K562 (cell line): ENCODE measurements around the gene LONRF3. TPM values are rescaled to one million over a fixed set of nuclear protein-coding genes. Genes with fewer than 3 reads are reported as not detected.

Source experiments
- BCL6 ChIP-seq: fragments of 250-450 bp; sonication (Bioruptor Pico); IDR thresholded peaks from 2 replicates; pipeline ENCODE4 v1.4.0; 2020
- BDP1 ChIP-seq: IDR thresholded peaks from 3 replicates; pipeline ENCODE4 v1.6.1; 2011; ENCODE audit not compliant: insufficient read length, insufficient read depth
- CAMTA2 ChIP-seq: fragments of 250-450 bp; sonication (Bioruptor Pico); conservative IDR thresholded peaks from 2 replicates; pipeline ENCODE4 v1.5.1; 2022
- CREB1 ChIP-seq, 2 experiments: sonication (generic) in 1 of 2; formaldehyde crosslinking in 1 of 2; IDR thresholded peaks; 2 replicates each; pipeline versions ENCODE4 v1.6.1 to v1.8.0; 2012 to 2022; ENCODE audit warnings: inconsistent platforms in 1 of 2, mild to moderate bottlenecking in 1 of 2, missing genetic modification reagents in 1 of 2, moderate library complexity in 1 of 2
- FOSL1 ChIP-seq: fragments of 200-800 bp; sonication (Bioruptor generic); conservative IDR thresholded peaks from 2 replicates; pipeline ENCODE4 v1.6.1; 2016; ENCODE audit warnings: missing genetic modification characterization, missing compliant biosample characterization
- FOXM1 ChIP-seq, 2 experiments: fragments of 450-650 bp in 1 of 2; sonication (generic) in 1 of 2; formaldehyde crosslinking in 1 of 2; IDR thresholded peaks; 2 replicates each; pipeline versions ENCODE4 v1.6.1 to v1.9.0; 2017 to 2022; ENCODE audit warnings: low read depth in 2 of 2, mild to moderate bottlenecking in 2 of 2, missing genetic modification reagents in 1 of 2, moderate library complexity in 1 of 2
- HDAC3 ChIP-seq: fragments of 450-650 bp; IDR thresholded peaks from 2 replicates; pipeline ENCODE4 v1.6.1; 2018; ENCODE audit warnings: borderline replicate concordance, mild to moderate bottlenecking, moderate library complexity; ENCODE audit not compliant: partially characterized antibody
- HLTF ChIP-seq: fragments of 450-650 bp; IDR thresholded peaks from 2 replicates; pipeline ENCODE4 v1.6.1; 2016
- HOXB6 ChIP-seq: fragments of 250-450 bp; sonication (Bioruptor Pico); IDR thresholded peaks from 2 replicates; pipeline ENCODE4 v1.5.1; 2022; ENCODE audit warnings: mild to moderate bottlenecking, borderline replicate concordance
- KAT8 ChIP-seq: fragments of 450-650 bp; IDR thresholded peaks from 2 replicates; pipeline ENCODE4 v1.6.1; 2016; ENCODE audit warnings: low read depth, mild to moderate bottlenecking
- MTA2 ChIP-seq: fragments of 450-650 bp; IDR thresholded peaks from 2 replicates; pipeline ENCODE4 v1.6.1; 2016; ENCODE audit warnings: low read depth
- MTA3 ChIP-seq: fragments of 450-650 bp; formaldehyde crosslinking; IDR thresholded peaks from 2 replicates; pipeline ENCODE4 v1.6.1; 2017; ENCODE audit warnings: mild to moderate bottlenecking, borderline replicate concordance
- PTTG1 ChIP-seq: fragments of 450-650 bp; IDR thresholded peaks from 2 replicates; pipeline ENCODE4 v1.6.1; 2016; ENCODE audit warnings: low read depth, mild to moderate bottlenecking, missing genetic modification characterization, missing compliant biosample characterization
- RBM25 ChIP-seq: fragments of 200-400 bp; formaldehyde crosslinking; IDR thresholded peaks from 2 replicates; pipeline ENCODE4 v1.6.1; 2018; ENCODE audit warnings: low read length, low read depth, moderate library complexity; ENCODE audit not compliant: severe bottlenecking
- SMARCE1 ChIP-seq: fragments of 450-650 bp; IDR thresholded peaks from 2 replicates; pipeline ENCODE4 v1.7.1; 2016; ENCODE audit warnings: mild to moderate bottlenecking
- U2AF1 ChIP-seq: fragments of 200-400 bp; formaldehyde crosslinking; optimal IDR thresholded peaks from 2 replicates; pipeline ENCODE3; 2017; ENCODE audit warnings: mild to moderate bottlenecking, low read depth, low read length, moderate library complexity
- ZKSCAN8 ChIP-seq: fragments of 200-800 bp; sonication (Bioruptor generic); IDR thresholded peaks from 2 replicates; pipeline ENCODE4 v1.6.1; 2016; ENCODE audit warnings: missing genetic modification characterization, missing compliant biosample characterization
- polyA plus RNA-seq, 8 experiments: library from polyadenylated mRNA; depleted of rRNA in 4 of 8; stranded (reverse) in 5 of 8; unstranded in 3 of 8; fragments of >200 nt; fragmentation: Nextera tagmentation in 2 of 8; fragmentation: Illumina TruSeq in 1 of 8; extraction: Ambion mirVana in 2 of 8; extraction: Trizol in 1 of 8; gene quantifications; 2 replicates each; pipeline versions ENCODE4 v1.2.1 to v1.2.3, GENCODE V29; 2011 to 2014; ENCODE audit warnings: inconsistent platforms in 1 of 8, missing spikeins in 1 of 8
- total RNA-seq, 7 experiments: library from RNA; depleted of rRNA in 6 of 7; stranded (reverse); fragments of >200 nt in 6 of 7; fragmentation: Illumina TruSeq in 2 of 7; extraction: Trizol in 2 of 7; gene quantifications; 2 replicates each; pipeline versions ENCODE4 v1.2.1 to v1.2.3, GENCODE V29; 2011 to 2021; ENCODE audit warnings: low replicate concordance in 1 of 7
- TF ChIP-seq, protein P1 (sequence below): fragments of 450-650 bp; formaldehyde crosslinking; IDR thresholded peaks from 2 replicates; pipeline ENCODE4 v1.4.0; 2020; ENCODE audit warnings: mild to moderate bottlenecking, mixed read lengths
- TF ChIP-seq, protein P2 (sequence below): sonication (generic); formaldehyde crosslinking; IDR thresholded peaks from 2 replicates; pipeline ENCODE4 v1.5.0; 2020; ENCODE audit warnings: missing genetic modification reagents
- TF ChIP-seq, protein P3 (sequence below): fragments of 250-450 bp; sonication (Bioruptor Pico); IDR thresholded peaks from 2 replicates; pipeline ENCODE4 v1.5.0; 2021
- TF ChIP-seq, protein P4 (sequence below): sonication (generic); formaldehyde crosslinking; IDR thresholded peaks from 2 replicates; pipeline ENCODE4 v1.8.0; 2022; ENCODE audit warnings: mild to moderate bottlenecking, missing genetic modification reagents
- TF ChIP-seq, protein P5 (sequence below): fragments of 250-450 bp; sonication (Bioruptor Pico); IDR thresholded peaks from 2 replicates; pipeline ENCODE4 v1.6.1; 2021; ENCODE audit warnings: mild to moderate bottlenecking

Gene LONRF3
- total and polyA plus RNA-seq, 9 of the 15 experiments (the other 6 are each of a cell fraction or from before 2014, with no cell fraction given), result 1.3 to 22.0 (median 8.7) TPM

DNA sequence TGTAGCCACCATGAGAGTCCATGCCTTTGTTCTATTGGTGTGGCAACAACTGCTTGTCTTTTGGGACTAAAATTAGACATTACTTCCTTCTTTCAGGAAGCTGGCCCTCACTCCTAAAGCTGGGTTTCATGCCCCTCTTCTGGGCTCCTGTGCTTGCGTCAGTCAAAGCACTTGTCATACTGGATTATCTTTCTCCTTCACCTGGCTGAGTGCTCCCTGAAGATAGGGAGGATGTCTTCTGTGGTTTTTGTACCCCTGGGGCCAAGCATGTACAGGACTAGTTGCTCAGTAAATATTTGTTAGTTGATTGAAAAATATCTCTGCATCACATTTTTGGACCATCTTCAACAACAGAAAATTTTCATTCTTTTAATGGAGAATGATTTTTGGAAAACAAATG lies 26.1 kb upstream of the LONRF3 start (continued):
- TF ChIP-seq, protein P1, sequence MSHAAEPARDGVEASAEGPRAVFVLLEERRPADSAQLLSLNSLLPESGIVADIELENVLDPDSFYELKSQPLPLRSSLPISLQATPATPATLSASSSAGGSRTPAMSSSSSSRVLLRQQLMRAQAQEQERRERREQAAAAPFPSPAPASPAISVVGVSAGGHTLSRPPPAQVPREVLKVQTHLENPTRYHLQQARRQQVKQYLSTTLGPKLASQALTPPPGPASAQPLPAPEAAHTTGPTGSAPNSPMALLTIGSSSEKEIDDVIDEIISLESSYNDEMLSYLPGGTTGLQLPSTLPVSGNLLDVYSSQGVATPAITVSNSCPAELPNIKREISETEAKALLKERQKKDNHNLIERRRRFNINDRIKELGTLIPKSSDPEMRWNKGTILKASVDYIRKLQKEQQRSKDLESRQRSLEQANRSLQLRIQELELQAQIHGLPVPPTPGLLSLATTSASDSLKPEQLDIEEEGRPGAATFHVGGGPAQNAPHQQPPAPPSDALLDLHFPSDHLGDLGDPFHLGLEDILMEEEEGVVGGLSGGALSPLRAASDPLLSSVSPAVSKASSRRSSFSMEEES, result no peak
- TF ChIP-seq RBM25, result peak; percentile 41
- no peak for TF ChIP-seq CAMTA2 (CRISPR knock-in tag)
- no peak for TF ChIP-seq CREB1 (IDR thresholded peaks at IDR 0.05)
- no peak for TF ChIP-seq CREB1 (CRISPR knock-in tag; IDR thresholded peaks at IDR 0.05)
- TF ChIP-seq U2AF1, result no peak
- TF ChIP-seq BDP1, result no peak
- no peak for TF ChIP-seq ZKSCAN8 (CRISPR knock-in tag)
- peak; percentile 77 for TF ChIP-seq MTA2
- TF ChIP-seq SMARCE1, result peak; percentile 86
- TF ChIP-seq, protein P2, sequence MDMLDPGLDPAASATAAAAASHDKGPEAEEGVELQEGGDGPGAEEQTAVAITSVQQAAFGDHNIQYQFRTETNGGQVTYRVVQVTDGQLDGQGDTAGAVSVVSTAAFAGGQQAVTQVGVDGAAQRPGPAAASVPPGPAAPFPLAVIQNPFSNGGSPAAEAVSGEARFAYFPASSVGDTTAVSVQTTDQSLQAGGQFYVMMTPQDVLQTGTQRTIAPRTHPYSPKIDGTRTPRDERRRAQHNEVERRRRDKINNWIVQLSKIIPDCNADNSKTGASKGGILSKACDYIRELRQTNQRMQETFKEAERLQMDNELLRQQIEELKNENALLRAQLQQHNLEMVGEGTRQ, result no peak
- TF ChIP-seq, protein P3, sequence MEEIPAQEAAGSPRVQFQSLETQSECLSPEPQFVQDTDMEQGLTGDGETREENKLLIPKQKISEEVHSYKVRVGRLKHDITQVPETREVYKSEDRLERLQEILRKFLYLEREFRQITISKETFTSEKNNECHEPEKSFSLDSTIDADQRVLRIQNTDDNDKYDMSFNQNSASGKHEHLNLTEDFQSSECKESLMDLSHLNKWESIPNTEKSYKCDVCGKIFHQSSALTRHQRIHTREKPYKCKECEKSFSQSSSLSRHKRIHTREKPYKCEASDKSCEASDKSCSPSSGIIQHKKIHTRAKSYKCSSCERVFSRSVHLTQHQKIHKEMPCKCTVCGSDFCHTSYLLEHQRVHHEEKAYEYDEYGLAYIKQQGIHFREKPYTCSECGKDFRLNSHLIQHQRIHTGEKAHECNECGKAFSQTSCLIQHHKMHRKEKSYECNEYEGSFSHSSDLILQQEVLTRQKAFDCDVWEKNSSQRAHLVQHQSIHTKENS (CRISPR knock-in tag), result no peak
- no peak for TF ChIP-seq BCL6 (CRISPR knock-in tag)
- no peak for TF ChIP-seq HDAC3
- no peak for TF ChIP-seq KAT8
- TF ChIP-seq, protein P4, sequence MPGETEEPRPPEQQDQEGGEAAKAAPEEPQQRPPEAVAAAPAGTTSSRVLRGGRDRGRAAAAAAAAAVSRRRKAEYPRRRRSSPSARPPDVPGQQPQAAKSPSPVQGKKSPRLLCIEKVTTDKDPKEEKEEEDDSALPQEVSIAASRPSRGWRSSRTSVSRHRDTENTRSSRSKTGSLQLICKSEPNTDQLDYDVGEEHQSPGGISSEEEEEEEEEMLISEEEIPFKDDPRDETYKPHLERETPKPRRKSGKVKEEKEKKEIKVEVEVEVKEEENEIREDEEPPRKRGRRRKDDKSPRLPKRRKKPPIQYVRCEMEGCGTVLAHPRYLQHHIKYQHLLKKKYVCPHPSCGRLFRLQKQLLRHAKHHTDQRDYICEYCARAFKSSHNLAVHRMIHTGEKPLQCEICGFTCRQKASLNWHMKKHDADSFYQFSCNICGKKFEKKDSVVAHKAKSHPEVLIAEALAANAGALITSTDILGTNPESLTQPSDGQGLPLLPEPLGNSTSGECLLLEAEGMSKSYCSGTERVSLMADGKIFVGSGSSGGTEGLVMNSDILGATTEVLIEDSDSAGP (CRISPR knock-in tag), result no peak
- no peak for TF ChIP-seq HLTF
- TF ChIP-seq PTTG1 (tag), result no peak
- TF ChIP-seq HOXB6 (CRISPR knock-in tag), result no peak
- peak; percentile 70 for TF ChIP-seq FOSL1
- TF ChIP-seq, protein P5, sequence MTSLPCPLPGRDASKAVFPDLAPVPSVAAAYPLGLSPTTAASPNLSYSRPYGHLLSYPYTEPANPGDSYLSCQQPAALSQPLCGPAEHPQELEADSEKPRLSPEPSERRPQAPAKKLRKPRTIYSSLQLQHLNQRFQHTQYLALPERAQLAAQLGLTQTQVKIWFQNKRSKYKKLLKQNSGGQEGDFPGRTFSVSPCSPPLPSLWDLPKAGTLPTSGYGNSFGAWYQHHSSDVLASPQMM (CRISPR knock-in tag), result no peak
- TF ChIP-seq FOXM1 (IDR thresholded peaks at IDR 0.05; ENCODE audit: low read depth), result peak; percentile 65; the same call in 1 of the 2 replicates
- no peak for TF ChIP-seq FOXM1 (CRISPR knock-in tag; IDR thresholded peaks at IDR 0.05; ENCODE audit: low read depth)
- no peak for TF ChIP-seq MTA3
